ENCODE measurements around the gene DPP6. TPM values are rescaled to one million over a fixed set of nuclear protein-coding genes. Genes with fewer than 3 reads are reported as not detected.

The DPP6 gene
- polyA plus RNA-seq, 3 donors = 45.7 to 58.6 (median 46.8) TPM

DNA sequence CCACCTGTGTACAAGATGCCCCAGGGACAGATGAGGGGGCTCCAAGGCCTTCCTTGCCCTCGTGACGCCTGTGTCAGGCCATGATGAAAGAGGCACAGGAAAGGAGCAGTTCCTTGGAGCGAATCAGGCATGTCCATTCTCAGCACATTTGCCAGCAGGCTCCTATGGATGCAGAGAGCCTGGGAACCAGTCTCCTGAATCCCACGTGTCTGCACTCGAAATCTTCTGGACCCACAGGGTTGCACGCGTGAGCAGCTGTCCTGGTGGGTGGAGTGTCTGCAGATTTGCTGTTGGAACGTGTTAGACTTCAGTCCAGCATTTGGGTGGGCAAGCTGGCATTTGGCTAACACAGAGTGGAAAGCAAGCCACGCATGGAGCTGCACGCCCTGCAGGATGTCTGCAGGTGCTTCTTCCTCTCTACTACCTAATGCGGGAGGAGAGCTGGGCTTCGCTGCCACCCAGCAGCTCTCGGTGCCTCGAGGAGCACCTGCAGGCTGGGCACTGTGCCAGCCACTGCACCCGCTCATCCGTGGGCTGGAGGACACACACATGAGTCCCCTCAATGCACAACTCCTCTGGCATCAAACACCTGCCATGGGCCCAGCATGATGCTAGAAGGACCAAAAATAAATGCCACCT, 810.1 kb downstream of the DPP6 start:
- no peak for DNase-seq (ENCODE audit: low read depth in 3 of 3, low spot score in 2 of 3)

DNA sequence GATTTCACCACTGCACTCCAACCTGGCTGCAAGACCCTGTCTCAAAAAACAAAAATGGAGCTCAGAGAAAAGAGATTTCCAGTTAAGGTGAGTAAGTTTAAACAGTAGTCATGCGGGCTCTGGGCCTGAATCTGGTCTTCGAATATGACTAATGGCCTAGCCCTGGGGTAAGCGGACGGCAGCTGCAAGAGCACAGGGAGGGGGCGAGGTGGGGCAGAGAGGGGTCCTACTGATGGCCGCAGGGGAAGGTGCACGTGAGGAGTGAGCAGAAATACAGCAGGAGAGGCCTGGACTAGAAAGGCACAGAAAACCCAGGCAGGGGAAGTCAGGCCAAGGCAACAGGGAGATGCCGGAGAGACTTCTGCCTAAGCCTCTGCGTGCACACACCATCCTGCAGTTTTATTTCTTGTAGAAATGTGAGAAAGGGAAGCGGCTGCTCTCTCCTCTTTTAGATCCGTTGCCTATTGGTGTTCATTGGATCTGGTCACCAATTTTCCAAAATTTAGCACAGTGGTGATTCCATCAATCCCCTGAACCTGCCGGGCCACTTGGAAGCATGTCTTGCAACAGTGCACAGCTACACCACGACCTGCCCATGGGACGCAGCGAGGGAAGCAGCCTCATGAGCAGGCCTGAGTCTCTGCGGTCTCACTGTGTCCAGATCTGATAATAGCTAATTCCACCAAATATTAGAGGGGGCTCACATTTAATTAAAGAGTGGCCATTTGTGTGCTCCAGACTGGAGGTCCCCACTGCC, 811.7 kb downstream of the DPP6 start:
- no peak for DNase-seq (ENCODE audit: low read depth in 3 of 3, low spot score in 2 of 3)

DNA sequence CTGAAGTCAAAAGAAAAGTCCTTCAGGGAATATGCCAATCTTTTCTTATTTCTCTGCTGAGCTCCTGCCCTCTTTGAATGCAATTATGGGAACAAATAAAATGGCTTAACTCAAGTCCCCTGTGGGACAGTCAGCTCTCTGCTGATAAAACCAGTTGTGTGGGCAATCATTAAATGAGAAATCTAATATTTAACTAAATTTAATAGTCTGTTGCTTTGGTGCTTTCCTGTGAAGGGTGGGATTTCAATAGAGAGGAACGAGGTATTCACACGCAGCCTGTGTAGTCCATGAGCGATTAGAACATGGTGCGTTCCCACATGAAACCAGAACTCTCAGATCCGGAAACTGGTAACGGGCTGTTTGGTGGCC, 812.3 kb downstream of the DPP6 start:
- DNase-seq (ENCODE audit: low read depth in 3 of 3, low spot score in 2 of 3) = no peak

GRCh38 chr7:154865984-154866685, 813.9 kb downstream of the DPP6 start:
- DNase-seq (ENCODE audit: low read depth in 3 of 3, low spot score in 2 of 3) = no peak

GRCh38 chr7:154867068-154867467, 814.9 kb downstream of the DPP6 start:
- no peak for DNase-seq (ENCODE audit: low read depth in 3 of 3, low spot score in 2 of 3)

DNA sequence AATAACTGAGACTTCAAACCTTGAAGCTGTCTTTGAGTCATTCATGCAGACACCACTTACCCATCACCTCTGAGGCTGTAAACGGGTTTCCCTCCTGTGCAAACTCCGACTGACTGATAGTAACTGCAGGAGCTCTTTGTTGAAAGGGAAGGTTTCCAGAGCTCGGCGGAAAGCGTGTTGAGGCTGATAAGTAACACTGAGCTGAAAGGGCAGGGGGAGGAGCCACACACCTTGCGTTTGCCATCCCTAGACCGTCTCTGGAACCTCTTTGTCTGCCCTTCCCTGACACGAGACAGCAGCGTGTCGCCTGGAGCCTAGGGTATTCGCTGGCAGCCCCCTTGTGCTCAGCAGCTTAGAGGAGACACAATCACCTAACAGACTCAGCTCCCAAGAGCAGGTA, 816.7 kb downstream of the DPP6 start:
- DNase-seq (ENCODE audit: low read depth in 3 of 3, low spot score in 2 of 3) = no peak

DNA sequence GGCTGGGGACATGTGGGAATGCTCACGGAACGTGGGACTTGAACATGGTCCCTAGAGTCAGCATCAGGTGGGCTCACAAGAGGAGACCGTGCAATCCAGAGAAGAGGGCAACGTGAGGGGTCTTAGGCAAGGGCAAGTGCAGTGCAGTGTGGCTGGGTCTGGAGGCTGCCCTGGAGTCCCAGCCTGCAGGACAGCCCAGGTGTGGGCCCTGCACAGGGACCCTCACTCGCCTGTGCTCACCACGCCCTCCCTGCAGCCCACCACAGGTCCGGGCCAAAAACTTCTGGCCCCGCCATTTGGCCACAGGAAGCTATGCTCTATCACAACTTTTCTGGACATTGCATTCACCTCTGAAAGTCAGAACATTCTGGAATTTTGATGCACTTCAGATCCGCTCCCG, 817.2 kb downstream of the DPP6 start:
- no peak for DNase-seq (ENCODE audit: low read depth in 3 of 3, low spot score in 2 of 3)

DNA sequence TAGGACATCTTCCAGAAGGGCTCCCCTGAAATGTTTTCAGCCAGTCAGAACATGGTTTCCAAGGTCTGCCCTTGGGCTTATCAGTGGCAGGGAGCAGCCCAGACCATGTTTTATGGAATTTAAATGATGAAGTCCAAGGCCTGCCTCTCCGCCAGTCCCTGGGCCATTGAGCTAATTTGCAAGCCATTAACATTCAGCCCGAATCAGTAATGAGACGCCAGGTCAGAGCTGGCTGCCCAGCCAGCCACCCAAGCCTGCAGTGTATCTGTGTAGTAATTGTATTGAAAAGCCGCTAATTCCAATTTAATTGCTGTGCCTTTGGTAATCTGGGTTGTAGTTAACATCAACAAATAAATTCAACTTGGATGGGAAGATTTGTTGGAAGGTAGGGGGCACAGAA, 819.3 kb downstream of the DPP6 start:
- no peak for DNase-seq (ENCODE audit: low read depth in 3 of 3, low spot score in 2 of 3)

DNA sequence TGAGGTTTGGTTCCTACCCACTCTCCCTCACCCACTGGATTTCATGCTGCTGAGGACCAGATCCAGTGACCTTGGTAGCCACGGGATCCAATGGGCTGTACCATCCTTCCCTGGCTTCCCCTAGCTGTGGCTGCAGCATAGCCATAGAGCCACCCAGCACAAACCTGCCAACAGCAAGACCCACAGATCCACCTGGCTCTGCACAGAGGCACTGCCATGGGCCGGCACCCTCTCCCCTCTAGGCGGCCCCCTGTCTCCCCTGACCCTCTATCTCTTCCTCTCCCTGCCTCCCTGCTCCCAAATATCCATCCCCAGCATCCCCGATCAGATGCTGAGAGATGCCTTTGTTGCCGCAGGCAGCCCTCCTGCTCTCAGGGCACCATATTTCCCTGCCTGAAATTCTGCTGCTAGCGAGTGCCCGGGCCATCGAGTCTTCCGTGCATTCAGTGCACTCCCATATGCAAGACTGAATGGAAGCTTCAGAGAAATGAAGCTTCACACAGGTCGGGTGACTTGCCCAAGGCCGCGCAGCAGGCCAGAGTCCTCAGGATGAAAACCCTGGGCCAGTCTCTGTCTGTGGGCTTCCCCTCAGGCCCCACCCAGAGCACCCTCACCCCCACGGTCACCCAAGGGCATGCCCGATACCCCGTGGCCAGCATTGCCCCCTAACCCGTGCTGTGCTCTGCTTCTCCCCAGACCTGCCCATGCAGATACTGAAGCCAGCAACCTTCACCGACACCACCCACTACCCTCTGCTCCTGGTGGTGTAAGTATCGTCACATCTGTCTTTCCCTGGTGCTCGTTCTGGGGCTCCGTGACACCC, 819.9 kb downstream of the DPP6 start:
- DNase-seq (ENCODE audit: low read depth in 3 of 3, low spot score in 2 of 3) = no peak

DNA sequence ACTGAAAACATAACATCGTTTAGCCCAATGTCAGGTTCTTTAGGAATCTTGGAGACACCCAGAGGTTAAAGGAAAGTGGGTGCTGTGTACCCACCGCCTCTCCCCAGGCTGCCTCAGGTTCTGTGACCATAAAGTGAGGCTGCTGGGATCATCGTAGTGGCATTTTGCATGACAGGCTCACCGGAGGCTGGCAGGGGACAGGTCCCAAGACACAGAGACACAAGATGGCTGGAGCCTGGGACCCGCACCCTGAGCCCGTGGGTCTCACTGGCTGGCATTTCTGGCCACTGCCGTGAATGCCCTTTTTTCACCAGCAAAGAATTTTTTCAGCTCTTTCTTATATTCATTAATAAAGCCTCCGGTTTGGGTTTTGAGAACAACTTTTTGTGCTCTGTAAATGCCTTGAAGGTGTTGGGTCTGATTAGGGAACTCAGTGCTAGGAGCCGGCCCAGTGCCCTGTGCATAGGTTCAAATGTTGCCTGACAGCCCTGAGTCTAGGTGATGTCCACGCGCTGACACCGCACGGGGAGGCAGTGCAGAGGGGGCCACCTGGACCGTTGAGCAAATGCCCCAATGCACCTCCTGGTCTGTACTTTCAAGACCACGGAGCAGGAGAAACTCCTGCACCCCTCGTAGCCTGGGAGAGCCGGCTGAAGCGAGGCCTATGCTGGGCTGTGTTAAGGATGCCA, 820.8 kb downstream of the DPP6 start:
- DNase-seq (ENCODE audit: low read depth in 3 of 3, low spot score in 2 of 3) = no peak

GRCh38 chr7:154873500-154874121, 821.4 kb downstream of the DPP6 start:
- no peak for DNase-seq (ENCODE audit: low read depth in 3 of 3, low spot score in 2 of 3)

GRCh38 chr7:154874409-154875113, 822.4 kb downstream of the DPP6 start:
- DNase-seq (ENCODE audit: low read depth in 3 of 3, low spot score in 2 of 3) = no peak

GRCh38 chr7:154875297-154875696, 823.1 kb downstream of the DPP6 start:
- no peak for DNase-seq (ENCODE audit: low read depth in 3 of 3, low spot score in 2 of 3)

DNA sequence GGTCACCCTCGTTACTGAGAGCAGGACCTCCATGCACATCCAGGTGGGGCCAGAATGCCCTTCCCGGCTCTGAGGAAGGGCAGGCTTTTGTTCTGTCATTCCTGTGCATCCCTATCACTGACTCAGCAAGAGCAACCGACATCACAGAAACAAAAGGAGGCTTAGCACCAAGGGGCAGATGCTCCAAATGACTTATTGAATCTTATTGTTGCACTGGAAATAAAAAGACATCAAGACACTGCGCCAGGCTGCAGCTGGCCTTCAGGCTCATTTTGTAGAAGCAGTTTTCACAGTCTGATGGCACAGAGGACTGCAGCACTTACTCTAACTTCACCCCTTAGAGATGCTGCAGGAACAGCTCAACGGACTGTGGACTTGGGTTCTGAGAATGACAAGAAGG, 824.3 kb downstream of the DPP6 start:
- DNase-seq (ENCODE audit: low read depth in 3 of 3, low spot score in 2 of 3) = no peak

GRCh38 chr7:154877031-154877430, 824.8 kb downstream of the DPP6 start:
- no peak for DNase-seq (ENCODE audit: low read depth in 3 of 3, low spot score in 2 of 3)

DNA sequence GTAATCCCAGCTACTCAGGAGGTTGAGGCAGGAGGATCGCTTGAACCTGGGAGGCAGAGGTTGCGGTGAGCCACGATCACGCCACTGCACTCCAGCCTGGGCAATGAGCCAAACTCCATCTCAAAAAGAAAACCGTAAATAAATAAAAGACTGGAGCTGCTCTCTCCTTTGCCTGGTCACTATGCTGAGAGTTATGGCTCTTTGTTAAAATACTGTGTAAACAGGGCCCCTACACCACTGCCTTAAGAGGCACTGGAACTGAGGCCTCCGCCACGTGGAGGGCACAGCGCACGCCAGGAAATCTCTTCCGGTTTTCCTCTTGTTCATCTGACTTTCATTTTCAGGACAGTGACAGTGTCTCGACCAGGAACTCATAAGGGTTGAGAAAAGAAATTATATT, 827.4 kb downstream of the DPP6 start:
- DNase-seq (ENCODE audit: low read depth in 3 of 3, low spot score in 2 of 3) = no peak

GRCh38 chr7:154880513-154880912, 828.3 kb downstream of the DPP6 start:
- DNase-seq (ENCODE audit: low read depth in 3 of 3, low spot score in 2 of 3) = no peak

DNA sequence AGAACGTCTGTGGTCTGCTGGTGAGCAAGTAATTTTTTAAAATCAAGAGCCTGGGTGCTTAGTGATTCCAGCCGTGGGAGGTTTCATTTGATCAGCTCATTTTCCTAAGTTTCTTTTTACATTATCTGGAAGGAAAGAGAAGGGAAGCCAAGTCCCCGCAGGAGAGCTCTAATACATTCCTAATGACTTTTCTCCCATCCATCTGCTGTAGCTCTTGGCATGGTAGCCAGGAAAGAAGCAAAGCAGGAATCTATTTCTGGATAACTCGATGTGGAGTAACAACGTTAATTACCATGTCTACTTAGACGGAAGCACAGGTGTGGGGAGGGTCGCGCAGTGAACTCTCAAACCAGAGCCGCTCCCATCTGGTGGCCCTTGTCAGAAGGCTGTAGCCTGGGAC, 828.8 kb downstream of the DPP6 start:
- no peak for DNase-seq (ENCODE audit: low read depth in 3 of 3, low spot score in 2 of 3)

GRCh38 chr7:154881526-154881925, 829.3 kb downstream of the DPP6 start:
- no peak for DNase-seq (ENCODE audit: low read depth in 3 of 3, low spot score in 2 of 3)

All from right renal cortex interstitium (tissue), 3 donors.